GM12873 (cell line): ENCODE results near the gene BMPER.

Source experiments
- CTCF ChIP-seq: IDR thresholded peaks from 2 replicates; pipeline ENCODE4 v1.5.1; 2012; ENCODE audit warnings: low read depth, mild to moderate bottlenecking, moderate library complexity, low read length, control low read depth; ENCODE audit not compliant: insufficient read depth; ENCODE audit errors: missing control alignments

BMPER gene

GRCh38 chr7:33905389-33906032 lies at the start of gene BMPER:
TSS of gene BMPER (plus strand) at chr7:33905539. CDS start at chr7:33905614, 75 bp downstream.
- TF ChIP-seq CTCF, result no peak

- TF ChIP-seq CTCF, result no peak
Observed at GRCh38 chr7:33861947-33862346, 43.4 kb upstream of the BMPER start.

GRCh38 chr7:33862946-33863814 lies 42.2 kb upstream of the BMPER start:
- no peak for TF ChIP-seq CTCF

- no peak for TF ChIP-seq CTCF
Observed at GRCh38 chr7:33868166-33868565, 37.2 kb upstream of the BMPER start.

- TF ChIP-seq CTCF, result no peak
Observed at GRCh38 chr7:33869176-33869575, 36.2 kb upstream of the BMPER start.

- no peak for TF ChIP-seq CTCF
Observed at GRCh38 chr7:33870120-33870519, 35.2 kb upstream of the BMPER start.

GRCh38 chr7:33872870-33873269 lies 32.5 kb upstream of the BMPER start:
- TF ChIP-seq CTCF, result no peak
